Stimulated activated CD4-positive, alpha-beta T cell treated with anti-CD3 and anti-CD28 coated beads, Interleukin-4, amount 100 ng/mL, for 1 hour (primary cell): ENCODE data around the gene LRFN2.

Experiments used
- DNase-seq: peaks from one replicate; pipeline ENCODE4 v3.0.0-alpha.2; 2020

Gene LRFN2

DNA sequence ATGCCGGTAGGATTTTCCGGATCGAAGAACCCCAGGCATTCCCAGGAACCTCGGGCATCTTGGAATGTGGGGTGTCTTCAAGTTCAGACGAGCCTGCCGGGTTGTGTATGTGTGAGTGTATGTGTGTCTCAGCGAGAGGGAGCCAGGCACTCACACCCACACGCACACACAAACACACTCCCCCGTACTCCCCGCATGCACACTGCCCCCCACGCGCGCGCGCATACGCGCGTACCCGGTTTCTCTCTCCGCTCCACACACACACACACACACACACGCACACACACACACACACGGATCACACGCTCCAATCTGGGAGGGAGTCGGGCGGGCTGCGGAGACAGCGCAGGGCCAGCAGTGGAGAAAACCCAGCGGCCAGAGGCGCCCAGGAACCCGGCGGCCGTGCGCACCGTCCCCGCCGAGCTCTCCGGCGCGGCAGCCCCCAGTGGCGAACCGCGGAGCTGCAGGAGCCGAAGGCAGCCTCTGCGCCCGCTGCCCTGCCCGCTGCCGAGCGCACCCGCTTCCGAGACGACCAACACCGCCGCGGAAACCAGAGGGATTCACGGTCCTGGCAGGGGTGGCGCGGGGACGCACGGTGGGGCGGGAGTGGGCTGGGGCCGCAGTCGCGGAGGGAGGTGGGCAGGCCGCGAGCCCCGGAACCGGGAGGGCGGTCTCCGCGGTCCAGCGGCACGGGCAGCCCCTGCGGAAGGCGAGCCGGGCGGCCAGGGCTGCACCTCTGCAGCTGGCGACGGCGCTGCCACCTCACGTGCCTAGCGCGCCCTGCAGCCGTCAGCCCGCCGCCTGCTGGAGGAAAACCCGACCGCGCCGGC lies at the start of gene LRFN2:
LRFN2 (minus strand) TSS at position 125 of the 830 bp plus-strand sequence.
- peak; percentile 74 for DNase-seq

- no peak for DNase-seq
These were observed 47.3 kb upstream of the LRFN2 start for GRCh38 chr6:40634429-40634828.

DNA sequence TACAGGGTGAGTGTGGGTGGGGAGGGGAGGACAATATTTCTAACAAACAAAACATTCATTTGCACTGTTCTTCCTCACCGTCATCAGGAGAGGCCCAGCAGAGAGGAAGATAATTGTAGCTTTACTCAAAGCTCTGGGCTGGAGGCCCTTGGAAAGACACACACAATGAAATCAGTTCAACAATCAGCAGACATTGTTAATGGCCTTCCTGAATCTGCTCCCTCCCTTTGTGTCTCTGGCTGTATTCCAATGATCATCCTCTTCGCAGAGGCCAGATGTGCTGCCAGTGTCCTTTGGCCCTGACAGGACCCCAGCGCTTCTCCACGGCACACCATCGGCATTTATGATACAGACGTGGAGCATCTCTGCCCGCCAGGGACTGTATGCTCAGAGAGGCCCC lies 44.6 kb upstream of the LRFN2 start:
- DNase-seq: no peak

- DNase-seq: no peak
These were observed 43.3 kb upstream of the LRFN2 start for GRCh38 chr6:40630488-40630887.

- DNase-seq: no peak
These were observed 42.9 kb upstream of the LRFN2 start for GRCh38 chr6:40630051-40630450.

GRCh38 chr6:40629463-40629862 lies 42.3 kb upstream of the LRFN2 start:
- no peak for DNase-seq

GRCh38 chr6:40627316-40627715 lies 40.2 kb upstream of the LRFN2 start:
- no peak for DNase-seq

- no peak for DNase-seq
These were observed 39.7 kb upstream of the LRFN2 start for GRCh38 chr6:40626886-40627285.

GRCh38 chr6:40623932-40624331 lies 36.8 kb upstream of the LRFN2 start:
- DNase-seq: no peak

GRCh38 chr6:40623178-40623577 lies 36.0 kb upstream of the LRFN2 start:
- DNase-seq: no peak

GRCh38 chr6:40620574-40621240 lies 33.5 kb upstream of the LRFN2 start:
- DNase-seq: no peak

GRCh38 chr6:40614671-40615070 lies 27.5 kb upstream of the LRFN2 start:
- no peak for DNase-seq

DNA sequence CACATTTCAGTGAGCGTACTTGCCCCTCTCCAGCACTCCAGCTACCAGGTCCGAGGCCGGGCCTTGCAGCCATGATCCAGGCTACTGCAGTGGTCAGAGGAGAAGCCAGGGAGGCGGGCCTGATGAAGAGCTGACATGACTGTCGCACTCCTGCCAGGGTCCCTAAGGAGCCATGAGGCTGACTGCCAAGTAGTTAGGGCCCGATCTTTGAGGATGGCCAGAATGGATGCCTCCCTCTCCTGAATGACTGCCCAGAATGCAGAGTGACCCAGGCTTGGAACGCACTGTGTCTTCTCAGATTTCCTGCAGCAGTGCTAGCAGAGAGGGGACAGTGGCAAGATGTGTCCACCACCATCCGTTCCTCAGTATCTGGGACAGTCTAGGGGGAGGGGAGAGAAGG lies 24.7 kb upstream of the LRFN2 start:
- no peak for DNase-seq

DNA sequence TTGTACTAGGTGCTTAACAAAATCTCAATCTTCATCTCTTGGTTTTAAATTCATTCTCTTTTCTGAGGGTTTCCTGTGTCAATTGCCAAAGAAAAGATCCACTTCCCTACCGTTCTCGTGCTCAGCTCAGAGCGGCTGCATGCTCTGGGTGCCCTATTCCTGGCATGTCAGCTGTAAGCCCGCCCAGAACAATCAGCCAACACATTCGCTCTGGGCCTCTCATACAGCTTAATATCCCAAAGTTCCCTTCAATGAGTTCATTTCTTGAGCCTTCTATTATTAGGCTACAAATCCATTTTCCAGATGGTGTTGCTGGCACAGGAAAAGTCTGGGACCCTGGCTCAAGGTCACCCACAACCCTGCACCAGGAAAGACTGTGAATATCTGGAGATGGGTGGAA lies 24.3 kb upstream of the LRFN2 start:
- DNase-seq: no peak

DNA sequence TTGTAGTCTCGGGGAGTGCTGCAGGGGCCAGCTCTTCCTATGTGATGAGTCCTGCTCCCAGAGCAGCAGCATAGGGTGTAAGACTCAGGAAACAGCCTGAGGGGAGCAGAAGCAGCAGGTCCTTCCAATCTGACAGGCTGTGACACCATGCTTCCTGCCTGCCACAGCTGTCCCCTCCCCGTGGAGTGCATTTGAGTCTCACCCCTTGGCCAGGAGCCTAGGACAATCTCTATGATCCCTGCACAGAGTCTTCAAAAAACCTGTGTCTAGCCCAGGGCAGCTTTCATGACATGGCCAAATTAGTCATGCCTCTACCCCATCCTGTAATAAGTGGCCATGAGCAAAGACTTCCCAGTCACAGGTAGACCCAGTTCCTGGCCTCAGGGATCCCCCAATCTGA lies 23.1 kb upstream of the LRFN2 start:
- DNase-seq: no peak

DNA sequence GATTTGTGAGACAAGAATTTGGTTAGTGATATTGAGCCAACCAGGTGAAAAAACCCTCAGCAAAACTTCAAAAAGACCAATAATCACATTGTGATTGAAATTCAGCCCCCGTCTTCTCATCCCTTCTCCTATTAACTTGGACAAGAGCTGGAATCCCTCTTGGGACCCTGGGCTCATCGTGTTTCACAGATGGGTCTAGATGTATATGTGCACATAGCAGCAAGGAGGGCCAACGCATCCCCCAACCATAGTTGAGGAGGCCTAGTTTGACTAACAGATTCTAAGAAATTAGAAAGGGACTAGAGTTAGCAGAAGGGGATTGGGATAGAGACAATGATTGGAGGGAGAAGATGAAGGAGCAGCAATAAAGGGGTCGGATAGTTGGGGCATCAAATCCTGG lies 19.8 kb upstream of the LRFN2 start:
- no peak for DNase-seq

GRCh38 chr6:40606526-40606925 lies 19.4 kb upstream of the LRFN2 start:
- no peak for DNase-seq

GRCh38 chr6:40604082-40604481 lies 16.9 kb upstream of the LRFN2 start:
- no peak for DNase-seq

GRCh38 chr6:40599555-40599954 lies 12.4 kb upstream of the LRFN2 start:
- no peak for DNase-seq

DNA sequence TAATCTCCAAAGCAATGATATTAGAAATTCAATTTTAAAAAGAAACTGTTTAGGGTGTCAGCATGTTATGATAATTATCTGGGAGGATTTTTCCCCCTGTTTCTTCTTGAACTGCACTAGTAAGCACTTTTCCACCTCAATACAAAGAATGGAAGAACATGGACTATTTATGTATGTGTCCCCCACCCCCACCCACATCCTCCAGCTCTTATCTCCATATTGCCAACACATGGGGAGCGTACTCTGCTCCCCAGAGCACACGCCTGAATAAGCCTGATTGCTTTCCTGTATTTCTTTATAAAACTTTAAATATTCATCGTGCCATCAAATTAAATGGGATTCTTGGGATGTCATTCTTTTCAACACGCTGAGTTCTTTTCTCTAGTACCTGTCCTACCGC lies 11.4 kb upstream of the LRFN2 start:
- no peak for DNase-seq

DNA sequence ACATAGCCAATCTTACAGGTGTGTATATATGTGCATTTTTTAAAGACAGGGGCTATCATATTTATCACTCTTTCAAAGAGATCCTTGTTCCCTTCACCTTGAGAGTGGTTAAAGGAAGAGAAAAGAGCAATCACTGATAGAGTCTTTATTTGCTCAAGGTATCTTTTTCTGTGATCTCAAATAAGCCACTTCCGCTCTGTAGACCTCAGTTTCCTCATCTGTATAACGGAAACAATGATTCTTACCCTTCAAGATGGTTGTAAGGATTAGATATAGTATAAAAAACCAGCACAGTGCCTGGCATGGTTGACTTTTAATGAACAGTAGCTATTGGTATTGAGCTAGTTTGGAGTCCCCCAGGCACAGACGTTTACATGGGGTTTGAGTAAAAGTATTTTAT lies 10.1 kb upstream of the LRFN2 start:
- DNase-seq: no peak

GRCh38 chr6:40588480-40588879 lies 1.3 kb upstream of the LRFN2 start:
- no peak for DNase-seq

- DNase-seq: no peak
These were observed 863 bp upstream of the LRFN2 start for GRCh38 chr6:40588070-40588384.

GRCh38 chr6:40586369-40587201 lies 579 bp downstream of the LRFN2 start:
- DNase-seq: peak; percentile 5
